Neural progenitor cell (in vitro differentiated cells): ENCODE measurements around the gene TBC1D1. TPM values are rescaled to one million over a fixed set of nuclear protein-coding genes. Genes with fewer than 3 reads are reported as not detected.
A peak's percentile ranks its signal among the peaks of the same experiment; 100 is the strongest.

ENCODE experiments used
- DNase-seq: peaks from one replicate; pipeline ENCODE4 v3.0.0-alpha.2; 2016; ENCODE audit warnings: low spot score
- H2AFZ ChIP-seq: fragments of 200-600 bp; sonication (generic); replicated peaks from 2 replicates; pipeline ENCODE4 v1.6.1; 2016; ENCODE audit warnings: antibody characterized with exemption
- H3F3A ChIP-seq: fragments of 200-600 bp; sonication (generic); 2 replicates; pipeline ENCODE4 v1.6.1; 2016; ENCODE audit warnings: antibody characterized with exemption, low read depth
- H3K27ac ChIP-seq: fragments of 200-600 bp; sonication (generic); 2 replicates; pipeline ENCODE4 v1.5.1; 2016; ENCODE audit warnings: mild to moderate bottlenecking
- H3K27me3 ChIP-seq: fragments of 200-600 bp; sonication (generic); 2 replicates; pipeline ENCODE4 v1.6.1; 2016; ENCODE audit warnings: mild to moderate bottlenecking, moderate library complexity
- H3K36me3 ChIP-seq: fragments of 200-600 bp; sonication (generic); 2 replicates; pipeline ENCODE4 v1.5.1; 2016
- H3K4me1 ChIP-seq: fragments of 200-600 bp; sonication (generic); 2 replicates; pipeline ENCODE4 v1.6.1; 2016; ENCODE audit warnings: mixed run types
- H3K4me2 ChIP-seq: fragments of 200-600 bp; sonication (generic); 2 replicates; pipeline ENCODE4 v1.6.1; 2016
- H3K4me3 ChIP-seq: fragments of 200-600 bp; sonication (generic); 2 replicates; pipeline ENCODE4 v1.5.1; 2016
- H3K79me2 ChIP-seq: fragments of 200-600 bp; sonication (generic); 2 replicates; pipeline ENCODE4 v1.6.1; 2016; ENCODE audit warnings: low read depth
- H3K9ac ChIP-seq: fragments of 200-600 bp; sonication (generic); 2 replicates; pipeline ENCODE4 v1.6.1; 2016
- H3K9me3 ChIP-seq: fragments of 200-600 bp; sonication (generic); 2 replicates; pipeline ENCODE4 v1.5.1; 2016; ENCODE audit warnings: low read depth
- H4K20me1 ChIP-seq: fragments of 200-600 bp; sonication (generic); 2 replicates; pipeline ENCODE4 v1.6.1; 2016; ENCODE audit warnings: low read depth
- H3K27ac Mint-ChIP-seq: 3 replicates; pipeline ENCODE4 v1.8.0; 2021; ENCODE audit warnings: mixed read lengths
- H3K27me3 Mint-ChIP-seq: 2 replicates; pipeline ENCODE4 v1.8.0; 2022; ENCODE audit warnings: low read depth, mild to moderate bottlenecking, inconsistent platforms, moderate library complexity, mixed read lengths; ENCODE audit not compliant: insufficient read depth
- H3K36me3 Mint-ChIP-seq: 3 replicates; pipeline ENCODE4 v1.8.0; 2021; ENCODE audit warnings: mixed read lengths
- H3K4me1 Mint-ChIP-seq: 3 replicates; pipeline ENCODE4 v1.8.0; 2021; ENCODE audit warnings: mixed read lengths
- H3K4me3 Mint-ChIP-seq: 3 replicates; pipeline ENCODE4 v1.8.0; 2021; ENCODE audit warnings: mild to moderate bottlenecking, moderate library complexity, mixed read lengths
- H3K9me3 Mint-ChIP-seq: 3 replicates; pipeline ENCODE4 v1.8.0; 2020; ENCODE audit warnings: mixed read lengths
- CTCF ChIP-seq: fragments of 200-600 bp; sonication (generic); IDR thresholded peaks from 2 replicates; pipeline ENCODE4 v1.5.1; 2017; ENCODE audit warnings: antibody characterized with exemption, mild to moderate bottlenecking
- EZH2 ChIP-seq: fragments of 200-600 bp; sonication (generic); IDR thresholded peaks from 2 replicates; pipeline ENCODE4 v1.6.1; 2017; ENCODE audit warnings: antibody characterized with exemption, mild to moderate bottlenecking, moderate library complexity
- EZH2phosphoT487 ChIP-seq: fragments of 200-600 bp; sonication (generic); IDR thresholded peaks from 2 replicates; pipeline ENCODE4 v1.6.1; 2017; ENCODE audit warnings: antibody characterized with exemption
- total RNA-seq: library from RNA; depleted of rRNA; stranded (reverse); fragments of >200 nt; gene quantifications from 2 replicates; pipeline ENCODE4 v1.2.3, GENCODE V29; 2015; ENCODE audit warnings: low replicate concordance

The TBC1D1 gene
- total RNA-seq, 1 donor from 2014 or later: 208 TPM

GRCh38 chr4:38094419-38094818 lies 203.5 kb downstream of the TBC1D1 start:
- H3K9me3 ChIP-seq: no peaks in the 10 kb centered on the region
- peaks cover 6% of the 10 kb centered on the region for H3K4me1 ChIP-seq
- no peak overlapping the region for H3K27ac ChIP-seq
- no peak overlapping the region for H3K4me3 Mint-ChIP-seq
- DNase-seq: no peak
- H3K4me3 ChIP-seq: no peak overlapping the region
- TF ChIP-seq EZH2: no peak
- no peak for TF ChIP-seq CTCF
- TF ChIP-seq EZH2phosphoT487: no peak
- H3K9me3 Mint-ChIP-seq: no peaks in the 10 kb centered on the region
- H3F3A ChIP-seq: no peaks in the 10 kb centered on the region
- H3K27me3 Mint-ChIP-seq: no peaks in the 10 kb centered on the region
- H3K4me1 Mint-ChIP-seq: peaks cover 7% of the 10 kb centered on the region
- H3K79me2 ChIP-seq: no peaks in the 10 kb centered on the region
- H3K36me3 ChIP-seq: no peaks in the 10 kb centered on the region
- H3K4me2 ChIP-seq: no peak overlapping the region
- no peaks in the 10 kb centered on the region for H4K20me1 ChIP-seq
- no peak overlapping the region for H2AFZ ChIP-seq
- no peaks in the 10 kb centered on the region for H3K27me3 ChIP-seq
- peaks cover 29% of the 10 kb centered on the region for H3K36me3 Mint-ChIP-seq
- peak overlapping the region; percentile 55 for H3K27ac Mint-ChIP-seq
- H3K9ac ChIP-seq: no peak overlapping the region

GRCh38 chr4:38095691-38096090 lies 204.8 kb downstream of the TBC1D1 start:
- TF ChIP-seq EZH2phosphoT487: no peak
- TF ChIP-seq CTCF: no peak
- no peak for TF ChIP-seq EZH2
- Mint-ChIP-seq H3K27me3 (no peaks in the 10 kb centered on the region), H3K4me1 (peaks cover 7% of the 10 kb centered on the region), H3K27ac (no peak overlapping the region), H3K9me3 (no peaks in the 10 kb centered on the region), H3K36me3 (peaks cover 27% of the 10 kb centered on the region), H3K4me3 (no peak overlapping the region)
- Histone ChIP-seq H3K9ac (no peak overlapping the region), H3K27ac (no peak overlapping the region), H2AFZ (no peak overlapping the region), H3K36me3 (no peaks in the 10 kb centered on the region), H3K4me2 (no peak overlapping the region), H3K79me2 (no peaks in the 10 kb centered on the region), H3K4me1 (peaks cover 6% of the 10 kb centered on the region), H3K4me3 (no peak overlapping the region), H3K9me3 (no peaks in the 10 kb centered on the region), H3F3A (no peaks in the 10 kb centered on the region), H4K20me1 (no peaks in the 10 kb centered on the region), H3K27me3 (no peaks in the 10 kb centered on the region)
- DNase-seq: no peak

GRCh38 chr4:38097818-38098217 lies 206.9 kb downstream of the TBC1D1 start:
- Histone ChIP-seq H3K9me3 (no peaks in the 10 kb centered on the region), H3K36me3 (no peaks in the 10 kb centered on the region), H3F3A (no peaks in the 10 kb centered on the region), H3K27ac (no peak overlapping the region), H4K20me1 (no peaks in the 10 kb centered on the region), H3K27me3 (no peaks in the 10 kb centered on the region), H3K79me2 (no peaks in the 10 kb centered on the region), H2AFZ (no peak overlapping the region), H3K4me1 (peaks cover 6% of the 10 kb centered on the region), H3K9ac (no peak overlapping the region), H3K4me2 (no peak overlapping the region), H3K4me3 (no peak overlapping the region)
- H3K9me3 Mint-ChIP-seq: no peaks in the 10 kb centered on the region
- no peak overlapping the region for H3K4me3 Mint-ChIP-seq
- H3K36me3 Mint-ChIP-seq: peaks cover 27% of the 10 kb centered on the region
- DNase-seq: no peak
- H3K27ac Mint-ChIP-seq: no peak overlapping the region
- H3K4me1 Mint-ChIP-seq: peaks cover 11% of the 10 kb centered on the region
- TF ChIP-seq EZH2phosphoT487 (no peak), CTCF (no peak), EZH2 (no peak)
- H3K27me3 Mint-ChIP-seq: no peaks in the 10 kb centered on the region
